DND-41 (cell line): ENCODE measurements around the gene PHKB.

Experiments
- ATAC-seq: fragments of 200-7000 bp; cut with Tn5 transposase; 3 replicates; pipeline ENCODE4 v1.9.1; 2021; ENCODE audit warnings: low read depth; ENCODE audit not compliant: insufficient read depth
- DNase-seq: peaks from one replicate; pipeline ENCODE4 v3.0.0-alpha.2; 2020
- H2AFZ ChIP-seq: 2 replicates; pipeline ENCODE4 v1.6.0; 2012; ENCODE audit warnings: low read depth, low read length
- H3K27ac ChIP-seq: 2 replicates; pipeline ENCODE4 v1.5.1; 2012; ENCODE audit warnings: low read length, inconsistent platforms
- H3K27me3 ChIP-seq: fragments of 200-600 bp; sonication (generic); 2 replicates; pipeline ENCODE4 v1.6.0; 2012; ENCODE audit warnings: low read length, mild to moderate bottlenecking, inconsistent platforms; ENCODE audit not compliant: insufficient read depth, poor library complexity
- H3K36me3 ChIP-seq: 2 replicates; pipeline ENCODE4 v1.5.1; 2012; ENCODE audit warnings: low read length, inconsistent platforms; ENCODE audit not compliant: insufficient read depth
- H3K4me1 ChIP-seq: 2 replicates; pipeline ENCODE4 v1.5.1; 2012; ENCODE audit warnings: mild to moderate bottlenecking, low read length; ENCODE audit not compliant: insufficient read depth
- H3K4me2 ChIP-seq: 2 replicates; pipeline ENCODE4 v1.6.0; 2012; ENCODE audit warnings: mild to moderate bottlenecking, moderate library complexity, low read length, inconsistent platforms; ENCODE audit not compliant: insufficient read depth
- H3K4me3 ChIP-seq, 2 experiments: fragments of 200-600 bp in 1 of 2; shearing (Covaris generic) in 1 of 2; 2 replicates each; pipeline ENCODE4 v1.5.1; 2012 to 2016; ENCODE audit warnings: inconsistent platforms in 2 of 2, low read length in 2 of 2, mild to moderate bottlenecking in 2 of 2, low read depth in 1 of 2, moderate library complexity in 1 of 2
- H3K79me2 ChIP-seq: 2 replicates; pipeline ENCODE4 v1.6.0; 2012; ENCODE audit warnings: low read length, inconsistent platforms; ENCODE audit not compliant: insufficient read depth
- H3K9ac ChIP-seq: 2 replicates; pipeline ENCODE4 v1.6.0; 2012; ENCODE audit warnings: low read depth, mild to moderate bottlenecking, inconsistent platforms, low read length, moderate library complexity
- H3K9me3 ChIP-seq: 2 replicates; pipeline ENCODE4 v1.5.1; 2012; ENCODE audit warnings: low read length, moderate library complexity, mild to moderate bottlenecking, inconsistent platforms; ENCODE audit not compliant: insufficient read depth, severe bottlenecking
- H4K20me1 ChIP-seq: 2 replicates; pipeline ENCODE4 v1.6.0; 2012; ENCODE audit warnings: low read length; ENCODE audit not compliant: insufficient read depth
- EZH2 ChIP-seq: IDR thresholded peaks from 3 replicates; pipeline ENCODE4 v1.6.1; 2012; ENCODE audit warnings: borderline replicate concordance, low read depth, mild to moderate bottlenecking, moderate library complexity, low read length, inconsistent platforms; ENCODE audit not compliant: severe bottlenecking
- TF ChIP-seq, protein P1 (sequence below): IDR thresholded peaks from 2 replicates; pipeline ENCODE4 v1.5.1; 2012; ENCODE audit warnings: borderline replicate concordance, low read length, moderate library complexity, mild to moderate bottlenecking; ENCODE audit not compliant: poor library complexity, severe bottlenecking; ENCODE audit errors: extremely low read depth

Gene PHKB

DNA sequence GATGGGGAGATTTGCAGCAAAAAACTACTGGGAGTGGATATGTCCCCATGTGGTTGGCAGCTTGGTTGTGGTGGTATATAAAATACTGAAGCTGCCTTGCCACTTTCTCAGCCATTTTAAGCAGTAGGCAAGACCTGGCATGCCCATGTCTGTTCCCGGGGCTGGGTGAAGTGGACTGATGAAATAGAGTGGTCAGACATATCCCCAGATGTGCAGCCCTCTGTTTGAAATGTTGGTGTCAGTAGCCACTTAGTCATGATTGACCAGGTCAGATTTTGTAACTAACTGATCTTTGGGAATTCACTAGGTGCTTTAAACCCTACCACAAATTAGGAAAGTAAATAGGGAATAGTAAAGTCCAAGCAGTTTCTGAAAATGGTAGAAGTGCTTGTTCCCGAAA, 151.6 kb downstream of the PHKB start:
- H3K9me3 ChIP-seq = peaks cover 3% of the 10 kb centered on the region
- H3K27ac ChIP-seq = no peak overlapping the region
- no peak overlapping the region for H3K4me3 ChIP-seq
- TF ChIP-seq EZH2 = no peak
- TF ChIP-seq, protein P1, sequence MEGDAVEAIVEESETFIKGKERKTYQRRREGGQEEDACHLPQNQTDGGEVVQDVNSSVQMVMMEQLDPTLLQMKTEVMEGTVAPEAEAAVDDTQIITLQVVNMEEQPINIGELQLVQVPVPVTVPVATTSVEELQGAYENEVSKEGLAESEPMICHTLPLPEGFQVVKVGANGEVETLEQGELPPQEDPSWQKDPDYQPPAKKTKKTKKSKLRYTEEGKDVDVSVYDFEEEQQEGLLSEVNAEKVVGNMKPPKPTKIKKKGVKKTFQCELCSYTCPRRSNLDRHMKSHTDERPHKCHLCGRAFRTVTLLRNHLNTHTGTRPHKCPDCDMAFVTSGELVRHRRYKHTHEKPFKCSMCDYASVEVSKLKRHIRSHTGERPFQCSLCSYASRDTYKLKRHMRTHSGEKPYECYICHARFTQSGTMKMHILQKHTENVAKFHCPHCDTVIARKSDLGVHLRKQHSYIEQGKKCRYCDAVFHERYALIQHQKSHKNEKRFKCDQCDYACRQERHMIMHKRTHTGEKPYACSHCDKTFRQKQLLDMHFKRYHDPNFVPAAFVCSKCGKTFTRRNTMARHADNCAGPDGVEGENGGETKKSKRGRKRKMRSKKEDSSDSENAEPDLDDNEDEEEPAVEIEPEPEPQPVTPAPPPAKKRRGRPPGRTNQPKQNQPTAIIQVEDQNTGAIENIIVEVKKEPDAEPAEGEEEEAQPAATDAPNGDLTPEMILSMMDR = no peak
- ATAC-seq = no peak
- H4K20me1 ChIP-seq = no peaks in the 10 kb centered on the region
- H3K79me2 ChIP-seq = no peaks in the 10 kb centered on the region
- no peak for DNase-seq
- no peak overlapping the region for H2AFZ ChIP-seq
- no peak overlapping the region for H3K9ac ChIP-seq
- H3K4me2 ChIP-seq = no peak overlapping the region
- H3K27me3 ChIP-seq = no peaks in the 10 kb centered on the region
- H3K4me1 ChIP-seq = no peaks in the 10 kb centered on the region
- H3K36me3 ChIP-seq = peaks cover 12% of the 10 kb centered on the region

DNA sequence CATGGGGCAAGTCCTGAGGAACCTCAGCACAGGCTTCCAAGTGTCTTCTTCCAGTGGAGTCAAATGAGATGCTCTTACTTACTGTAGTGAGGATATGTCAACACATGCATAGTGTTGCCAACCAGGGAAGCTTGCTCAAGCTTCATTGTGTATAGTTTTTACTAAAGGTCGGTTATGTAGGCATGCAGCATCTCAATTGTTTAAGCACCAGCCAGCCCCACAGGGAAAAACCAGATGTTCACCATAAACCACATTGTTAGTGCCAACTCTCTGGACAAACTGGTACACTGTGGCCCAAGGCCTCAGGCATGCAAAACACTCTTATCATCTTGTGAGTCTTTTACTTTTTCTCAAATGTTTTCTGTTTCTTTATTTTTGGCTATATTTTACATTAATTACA, 152.1 kb downstream of the PHKB start:
- H3K9me3 ChIP-seq = peaks cover 3% of the 10 kb centered on the region
- no peak overlapping the region for H3K4me3 ChIP-seq
- no peaks in the 10 kb centered on the region for H3K79me2 ChIP-seq
- peaks cover 12% of the 10 kb centered on the region for H3K36me3 ChIP-seq
- H2AFZ ChIP-seq = no peak overlapping the region
- no peaks in the 10 kb centered on the region for H3K27me3 ChIP-seq
- no peak overlapping the region for H3K9ac ChIP-seq
- no peak for TF ChIP-seq EZH2
- TF ChIP-seq, protein P1 = no peak
- no peak overlapping the region for H3K4me2 ChIP-seq
- H3K27ac ChIP-seq = no peak overlapping the region
- no peaks in the 10 kb centered on the region for H4K20me1 ChIP-seq
- H3K4me1 ChIP-seq = no peaks in the 10 kb centered on the region
- no peak for DNase-seq
- ATAC-seq = no peak

DNA sequence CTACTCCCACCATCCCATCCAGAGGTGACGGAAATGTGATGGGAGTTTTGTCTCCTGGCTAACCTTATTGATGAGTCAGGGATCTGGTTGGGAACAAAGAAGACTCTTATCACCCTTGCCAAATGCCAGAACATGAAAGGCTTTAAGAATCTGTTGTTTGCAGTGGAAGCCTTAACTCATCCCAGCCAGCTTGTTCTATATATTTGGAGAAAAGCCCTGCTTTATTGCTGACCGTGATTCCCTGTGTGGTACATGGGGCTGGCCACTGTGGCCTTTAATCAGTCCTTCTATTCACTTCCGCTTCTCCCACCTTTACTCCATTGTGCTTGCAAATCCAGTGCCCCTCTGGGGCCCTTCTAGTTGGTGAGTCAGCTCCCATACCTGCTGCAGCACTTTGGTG, 156.6 kb downstream of the PHKB start:
- no peak overlapping the region for H3K4me3 ChIP-seq
- no peaks in the 10 kb centered on the region for H4K20me1 ChIP-seq
- no peaks in the 10 kb centered on the region for H3K9me3 ChIP-seq
- no peaks in the 10 kb centered on the region for H3K79me2 ChIP-seq
- H3K27ac ChIP-seq = no peak overlapping the region
- H3K4me1 ChIP-seq = no peaks in the 10 kb centered on the region
- DNase-seq (no peak), ATAC-seq (no peak)
- H3K27me3 ChIP-seq = no peaks in the 10 kb centered on the region
- no peak overlapping the region for H2AFZ ChIP-seq
- peaks cover 5% of the 10 kb centered on the region; the same call in 1 of the 2 replicates for H3K36me3 ChIP-seq
- TF ChIP-seq, protein P1 = no peak
- no peak for TF ChIP-seq EZH2
- H3K4me2 ChIP-seq = no peak overlapping the region
- H3K9ac ChIP-seq = no peak overlapping the region

DNA sequence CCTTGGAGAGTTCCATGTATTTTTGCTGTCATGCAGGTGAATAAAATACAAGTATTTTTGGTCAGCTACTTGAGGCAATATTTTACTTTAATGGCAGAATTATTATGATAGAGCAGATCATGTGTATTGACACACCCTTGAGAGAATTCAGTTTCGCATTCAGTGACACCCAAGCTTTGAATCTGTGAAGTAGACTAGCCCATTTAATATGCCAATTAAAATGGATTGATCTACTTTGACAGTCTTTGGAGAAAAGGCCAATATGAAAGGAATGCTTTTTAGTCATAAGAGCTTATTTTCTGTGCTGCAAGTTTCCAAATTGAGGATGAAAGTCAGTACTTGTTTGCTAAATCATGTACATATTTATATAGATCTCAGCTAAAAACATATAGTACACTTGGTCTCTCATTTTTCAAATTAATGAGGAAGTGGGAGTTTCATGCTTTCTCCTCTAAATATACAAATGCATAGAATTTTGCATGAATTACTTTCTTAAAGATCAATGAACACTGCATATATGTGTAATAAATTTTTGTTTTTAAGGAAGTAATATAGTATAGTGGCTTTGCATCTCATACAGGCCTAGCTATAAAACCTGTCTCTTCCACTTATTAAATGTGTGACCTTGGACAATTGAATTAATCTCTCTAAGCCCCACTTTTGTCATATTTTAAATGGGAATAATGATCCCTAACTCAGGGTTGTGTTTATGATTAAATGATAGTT, 161.5 kb downstream of the PHKB start:
- Histone ChIP-seq H3K4me2 (no peak overlapping the region), H3K27me3 (no peaks in the 10 kb centered on the region), H3K4me3 (no peak overlapping the region), H3K9ac (no peak overlapping the region), H3K79me2 (no peaks in the 10 kb centered on the region), H3K27ac (no peak overlapping the region), H2AFZ (no peak overlapping the region), H3K9me3 (no peaks in the 10 kb centered on the region), H4K20me1 (no peaks in the 10 kb centered on the region), H3K36me3 (no peaks in the 10 kb centered on the region; the same call in 1 of the 2 replicates), H3K4me1 (no peaks in the 10 kb centered on the region)
- DNase-seq (no peak), ATAC-seq (no peak)
- TF ChIP-seq, protein P1 = no peak
- TF ChIP-seq EZH2 = no peak
